Hematopoietic multipotent progenitor cell treated with erythropoietin and hydrocortisone succinate and interleukin-3 and kit ligand, for 8 days (in vitro differentiated cells): ENCODE measurements around the gene CACNB4.
A peak's percentile ranks its signal among the peaks of the same experiment; 100 is the strongest.
"Not testable (repeated sequence)": the region's sequence is repeated elsewhere in the genome, so short reads cannot be mapped to it uniquely, and the experiment has no call there.

ENCODE experiments used
- DNase-seq: peaks from one replicate; pipeline ENCODE4 v3.0.0-alpha.2; 2015

Gene CACNB4

GRCh38 chr2:151972241-151973012 is 126.4 kb downstream of the CACNB4 start:
- DNase-seq: no peak

- no peak for DNase-seq
These were observed 127.4 kb downstream of the CACNB4 start for GRCh38 chr2:151971301-151972051.

GRCh38 chr2:151968770-151969470 is 129.9 kb downstream of the CACNB4 start:
- no peak for DNase-seq

GRCh38 chr2:151967829-151968722 is 130.8 kb downstream of the CACNB4 start:
- no peak for DNase-seq

GRCh38 chr2:151965884-151966283 is 133.0 kb downstream of the CACNB4 start:
- no peak for DNase-seq

- DNase-seq: no peak
These were observed 137.3 kb downstream of the CACNB4 start for GRCh38 chr2:151961558-151961957.

GRCh38 chr2:151959238-151959637 is 139.6 kb downstream of the CACNB4 start:
- DNase-seq: no peak

- no peak for DNase-seq
These were observed 145.4 kb downstream of the CACNB4 start for GRCh38 chr2:151953467-151953866.

GRCh38 chr2:151952691-151953456 is 146.0 kb downstream of the CACNB4 start:
- no peak for DNase-seq

- DNase-seq: peak; percentile 56
These were observed 151.1 kb downstream of the CACNB4 start for GRCh38 chr2:151947813-151948165.

- peak; percentile 72 for DNase-seq
These were observed 151.7 kb downstream of the CACNB4 start for GRCh38 chr2:151946899-151947812.

GRCh38 chr2:151946250-151946884 is 152.5 kb downstream of the CACNB4 start:
- no peak for DNase-seq

GRCh38 chr2:151945602-151946001 is 153.2 kb downstream of the CACNB4 start:
- no peak for DNase-seq

GRCh38 chr2:151945186-151945585 is 153.7 kb downstream of the CACNB4 start:
- no peak for DNase-seq

GRCh38 chr2:151943461-151943860 is 155.4 kb downstream of the CACNB4 start:
- no peak for DNase-seq

GRCh38 chr2:151942540-151943205 is 156.2 kb downstream of the CACNB4 start:
- not testable (repeated sequence) for DNase-seq

- no peak for DNase-seq
These were observed 160.9 kb downstream of the CACNB4 start for GRCh38 chr2:151937966-151938365.

- no peak for DNase-seq
These were observed 162.2 kb downstream of the CACNB4 start for GRCh38 chr2:151936626-151937025.

- no peak for DNase-seq
These were observed 165.5 kb downstream of the CACNB4 start for GRCh38 chr2:151933266-151933804.
